Endometrium (tissue), 2 donors: ENCODE results near the gene TRABD.
A peak's percentile ranks its signal among the peaks of the same experiment; 100 is the strongest.
"Not testable (repeated sequence)": the region's sequence is repeated elsewhere in the genome, so short reads cannot be mapped to it uniquely, and the experiment has no call there.

Experiments used
- FAIRE-seq: peaks from 2 replicates; lab custom pipeline; 2012; peaks lifted over from hg19 to GRCh38; lab: Jason Lieb, UNC
- donor health status: control.
- donor health status: control.

Gene TRABD

GRCh38 chr22:50185375-50186087 lies at the start of gene TRABD:
Gene TRABD, plus strand, starts transcription at chr22:50185913. Its CDS starts 7,148 bp downstream, at chr22:50193061.
- no peak for FAIRE-seq

- no peak for FAIRE-seq
These were observed 49.1 kb upstream of the TRABD start for GRCh38 chr22:50136581-50137015.

- not testable (repeated sequence) for FAIRE-seq
These were observed 48.4 kb upstream of the TRABD start for GRCh38 chr22:50137277-50137676.

- no peak for FAIRE-seq
These were observed 47.7 kb upstream of the TRABD start for GRCh38 chr22:50138041-50138440.

GRCh38 chr22:50138988-50139387 lies 46.7 kb upstream of the TRABD start:
- no peak for FAIRE-seq

- FAIRE-seq, result no peak
These were observed 45.8 kb upstream of the TRABD start for GRCh38 chr22:50139843-50140415.

GRCh38 chr22:50140615-50141014 lies 45.1 kb upstream of the TRABD start:
- FAIRE-seq, result no peak

GRCh38 chr22:50141462-50141861 lies 44.3 kb upstream of the TRABD start:
- no peak for FAIRE-seq

GRCh38 chr22:50141891-50142363 lies 43.8 kb upstream of the TRABD start:
- peak; percentile 80 for FAIRE-seq

GRCh38 chr22:50143096-50143495 lies 42.6 kb upstream of the TRABD start:
- FAIRE-seq, result no peak

GRCh38 chr22:50144005-50144614 lies 41.6 kb upstream of the TRABD start:
- no peak for FAIRE-seq

GRCh38 chr22:50145721-50146438 lies 39.8 kb upstream of the TRABD start:
- no peak for FAIRE-seq

GRCh38 chr22:50146439-50147238 lies 39.1 kb upstream of the TRABD start:
- peak; percentile 55 for FAIRE-seq

- FAIRE-seq, result not testable (repeated sequence)
These were observed 38.2 kb upstream of the TRABD start for GRCh38 chr22:50147258-50148165.

- FAIRE-seq, result no peak
These were observed 37.6 kb upstream of the TRABD start for GRCh38 chr22:50148166-50148500.

- no peak for FAIRE-seq
These were observed 36.6 kb upstream of the TRABD start for GRCh38 chr22:50148991-50149721.

- no peak for FAIRE-seq
These were observed 35.3 kb upstream of the TRABD start for GRCh38 chr22:50150161-50151129.

- FAIRE-seq, result no peak
These were observed 33.9 kb upstream of the TRABD start for GRCh38 chr22:50151571-50152537.
